VCaP (cell line): ENCODE results near the gene POU3F2.

ENCODE experiments used
- H3K27ac ChIP-seq: fragments of 450-650 bp; 2 replicates; pipeline ENCODE4 v1.5.1; 2017
- CTCF ChIP-seq: fragments of 450-650 bp; conservative IDR thresholded peaks from 2 replicates; pipeline ENCODE4 v1.5.1; 2017; ENCODE audit warnings: mild to moderate bottlenecking, moderate library complexity

The POU3F2 gene

GRCh38 chr6:98836962-98837944, 2.9 kb downstream of the POU3F2 start:
- no peak for TF ChIP-seq CTCF
- no peak overlapping the region for H3K27ac ChIP-seq

GRCh38 chr6:98838032-98838431, 3.7 kb downstream of the POU3F2 start:
- TF ChIP-seq CTCF, result no peak
- no peak overlapping the region for H3K27ac ChIP-seq

GRCh38 chr6:98838975-98839374, 4.6 kb downstream of the POU3F2 start:
- no peak for TF ChIP-seq CTCF
- no peak overlapping the region for H3K27ac ChIP-seq

GRCh38 chr6:98839781-98840361, 5.5 kb downstream of the POU3F2 start:
- no peak overlapping the region for H3K27ac ChIP-seq
- peak; percentile 75 for TF ChIP-seq CTCF

- TF ChIP-seq CTCF, result no peak
- no peak overlapping the region for H3K27ac ChIP-seq
These were observed 6.0 kb downstream of the POU3F2 start for GRCh38 chr6:98840385-98840784.

GRCh38 chr6:98840996-98841513, 6.7 kb downstream of the POU3F2 start:
- TF ChIP-seq CTCF, result no peak
- no peak overlapping the region for H3K27ac ChIP-seq

GRCh38 chr6:98841621-98842341, 7.4 kb downstream of the POU3F2 start:
- no peak overlapping the region for H3K27ac ChIP-seq
- no peak for TF ChIP-seq CTCF
